Activated CD4-positive, alpha-beta T cell treated with anti-CD3 and anti-CD28 coated beads, Interleukin-2, amount 10 ng/mL, durations not matched to agents 24 days and 14 days (primary cell): ENCODE results near the gene PRKAR1B. TPM values are rescaled to one million over a fixed set of nuclear protein-coding genes. Genes with fewer than 3 reads are reported as not detected.

ENCODE experiments used
- DNase-seq: peaks from one replicate; pipeline ENCODE4 v3.0.0; 2022
- H3K27ac Mint-ChIP-seq: one replicate; pipeline ENCODE4 v1.8.0; 2022; ENCODE audit warnings: mild to moderate bottlenecking, mixed read lengths
- H3K27me3 Mint-ChIP-seq: one replicate; pipeline ENCODE4 v1.8.0; 2022; ENCODE audit warnings: mixed read lengths
- H3K36me3 Mint-ChIP-seq: one replicate; pipeline ENCODE4 v1.8.0; 2022; ENCODE audit warnings: low read depth, mild to moderate bottlenecking, mixed read lengths
- H3K4me1 Mint-ChIP-seq: one replicate; pipeline ENCODE4 v1.8.0; 2021; ENCODE audit warnings: mixed read lengths
- H3K4me3 Mint-ChIP-seq: one replicate; pipeline ENCODE4 v1.8.0; 2022; ENCODE audit warnings: mild to moderate bottlenecking, moderate library complexity, mixed read lengths
- H3K9me3 Mint-ChIP-seq: one replicate; pipeline ENCODE4 v1.8.0; 2021; ENCODE audit warnings: mixed read lengths
- intact Hi-C: fragments of 100-400 bp; cut with micrococcal nuclease; formaldehyde crosslinking; loops from one replicate; pipeline ENCODE4 v1.15.1; 2023
- total RNA-seq: library from RNA; stranded (reverse); gene quantifications from 2 replicates; pipeline ENCODE4 v1.2.3, GENCODE V29; 2022

PRKAR1B gene
- total RNA-seq, 1 donor from 2014 or later: 47.0 TPM

DNA sequence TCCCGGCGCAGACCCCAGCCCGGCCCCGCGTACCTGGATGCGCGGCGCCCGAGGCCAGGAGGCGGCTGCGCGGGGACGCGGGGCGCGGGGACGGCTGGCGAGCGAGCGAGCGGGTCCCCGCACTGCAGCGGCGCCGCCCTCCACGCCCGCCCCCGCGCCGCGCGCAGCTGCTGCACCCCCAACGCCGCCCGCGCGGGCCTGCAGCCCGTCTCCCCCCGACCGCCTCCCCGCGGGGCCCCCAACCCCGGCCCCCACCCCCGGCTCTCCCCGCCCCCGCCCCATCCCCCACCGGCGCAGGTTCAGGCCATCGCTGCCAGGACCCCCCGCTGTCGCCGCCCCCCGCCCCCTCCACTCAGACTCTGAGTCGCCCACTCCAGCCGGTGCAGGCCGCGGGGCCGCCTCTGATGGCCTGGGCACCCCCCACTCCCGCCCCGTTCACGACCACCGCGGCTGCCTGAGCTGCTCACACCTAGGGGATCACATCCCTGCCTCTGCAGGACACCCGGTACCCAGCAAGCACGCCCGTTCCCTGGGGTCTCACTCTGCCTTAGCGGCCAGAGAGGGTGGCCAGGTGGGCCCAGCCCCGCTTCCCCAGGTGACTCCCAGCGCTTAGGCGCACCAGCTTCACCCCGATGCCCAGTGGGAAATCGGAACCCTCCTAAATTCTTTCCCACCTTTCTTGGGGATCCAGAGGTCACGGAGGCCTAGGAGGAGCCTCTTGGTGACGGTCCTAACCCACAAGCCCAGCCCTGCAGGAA is 14.5 kb downstream of the PRKAR1B start:
- Mint-ChIP-seq H3K4me1 (peaks cover 4% of the 10 kb centered on the region), H3K27ac (no peak overlapping the region), H3K9me3 (no peaks in the 10 kb centered on the region), H3K27me3 (peaks cover 8% of the 10 kb centered on the region), H3K36me3 (peaks cover 15% of the 10 kb centered on the region), H3K4me3 (peak overlapping the region; percentile 51)
- intact Hi-C loops: no loop called here
- DNase-seq: no peak

DNA sequence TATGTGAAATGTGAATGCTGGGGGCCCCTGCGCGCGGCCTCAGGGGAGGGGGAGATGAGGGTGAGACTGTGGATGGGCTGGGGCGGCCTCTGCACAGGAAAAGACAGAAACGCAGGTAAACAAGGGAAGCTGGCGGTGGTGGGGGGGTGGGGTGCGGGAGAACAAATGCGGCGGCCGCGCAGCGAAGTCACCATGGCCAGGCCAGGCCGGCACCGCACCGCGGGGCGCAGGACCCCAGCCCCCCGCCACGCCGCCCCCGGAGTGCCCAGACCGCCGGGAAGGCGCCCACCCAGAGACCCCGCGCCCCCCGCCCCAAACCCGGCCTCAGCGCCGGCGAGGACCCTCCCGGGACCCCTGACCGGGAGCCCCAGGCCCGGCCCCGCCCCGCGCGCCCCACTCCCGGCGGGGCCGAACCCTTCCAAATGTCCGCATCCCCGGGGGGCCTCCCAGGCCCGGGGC is 15.1 kb downstream of the PRKAR1B start:
- intact Hi-C loops: no loop called here
- DNase-seq: no peak
- Mint-ChIP-seq H3K4me3 (no peak overlapping the region), H3K36me3 (peaks cover 19% of the 10 kb centered on the region), H3K9me3 (no peaks in the 10 kb centered on the region), H3K27me3 (peaks cover 8% of the 10 kb centered on the region), H3K27ac (no peak overlapping the region), H3K4me1 (peaks cover 4% of the 10 kb centered on the region)

DNA sequence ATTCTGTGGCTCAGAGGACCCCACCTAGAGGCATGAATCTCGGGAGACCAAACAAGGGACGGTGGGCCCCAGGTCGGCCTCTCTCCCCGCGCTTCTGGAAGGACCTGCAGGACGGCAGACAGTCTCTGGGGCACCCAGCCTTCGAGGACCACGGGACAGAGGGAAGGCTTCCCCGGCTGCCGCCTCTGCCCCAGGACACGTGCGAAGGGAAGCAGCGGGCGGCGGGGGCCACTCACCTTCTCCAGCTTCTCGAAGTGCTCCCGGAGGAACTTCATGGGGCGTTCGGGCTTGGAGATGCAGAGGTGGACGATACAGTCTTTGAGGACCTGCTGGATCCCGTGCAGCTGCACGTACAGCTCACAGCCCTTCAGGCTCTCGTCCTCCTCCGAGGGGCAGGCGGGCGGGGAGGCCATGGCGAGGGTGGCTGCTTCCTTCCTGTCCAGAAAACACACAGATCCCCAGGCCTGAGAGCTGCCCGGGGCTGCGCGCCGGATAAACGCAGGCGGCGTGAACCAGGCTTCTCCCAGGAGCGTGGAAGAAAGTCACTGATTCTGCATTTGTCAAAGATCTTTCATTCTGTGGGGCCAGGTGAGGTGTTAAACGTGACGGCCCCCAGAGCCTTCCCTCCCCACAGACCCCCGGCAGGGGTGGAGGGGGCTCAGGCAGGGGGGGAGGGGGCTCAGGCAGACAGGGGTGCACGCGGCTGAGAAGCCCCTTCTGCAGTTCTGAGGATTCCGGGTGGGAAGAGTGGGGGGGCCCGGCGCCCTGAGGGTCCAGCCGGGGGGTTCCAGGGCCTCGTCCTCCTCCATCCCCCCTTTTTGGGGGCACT is 15.8 kb downstream of the PRKAR1B start:
- peaks cover 8% of the 10 kb centered on the region for H3K27me3 Mint-ChIP-seq
- no peaks in the 10 kb centered on the region for H3K9me3 Mint-ChIP-seq
- intact Hi-C loops: no loop called here
- no peak overlapping the region for H3K27ac Mint-ChIP-seq
- DNase-seq: no peak
- H3K4me3 Mint-ChIP-seq: peak overlapping the region; percentile 43
- H3K36me3 Mint-ChIP-seq: peaks cover 19% of the 10 kb centered on the region
- peaks cover 4% of the 10 kb centered on the region for H3K4me1 Mint-ChIP-seq

DNA sequence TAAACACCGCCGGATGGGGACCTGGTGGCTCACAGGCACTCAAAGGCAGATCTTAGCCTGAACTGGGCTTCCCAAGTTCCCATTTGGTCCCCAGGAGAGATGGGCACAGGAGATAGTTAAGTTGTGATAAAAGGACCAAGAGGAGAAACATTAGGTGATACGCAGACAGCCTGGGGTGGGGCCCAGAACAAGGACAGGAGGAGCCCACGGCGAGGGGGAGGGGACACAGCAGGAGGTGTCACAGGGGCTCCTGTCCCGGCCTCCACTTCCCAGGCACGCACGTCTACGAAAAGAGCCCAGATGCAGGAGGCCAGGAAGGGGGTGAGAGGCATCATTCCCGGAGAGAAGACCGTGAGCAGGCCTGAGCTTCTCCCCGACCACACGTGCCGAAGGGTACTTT is 16.9 kb downstream of the PRKAR1B start:
- Mint-ChIP-seq H3K4me1 (peaks cover 4% of the 10 kb centered on the region), H3K27ac (no peak overlapping the region), H3K27me3 (peaks cover 8% of the 10 kb centered on the region), H3K9me3 (no peaks in the 10 kb centered on the region), H3K36me3 (peaks cover 19% of the 10 kb centered on the region), H3K4me3 (peak overlapping the region; percentile 18)
- DNase-seq: no peak
- intact Hi-C loops: no loop called here

DNA sequence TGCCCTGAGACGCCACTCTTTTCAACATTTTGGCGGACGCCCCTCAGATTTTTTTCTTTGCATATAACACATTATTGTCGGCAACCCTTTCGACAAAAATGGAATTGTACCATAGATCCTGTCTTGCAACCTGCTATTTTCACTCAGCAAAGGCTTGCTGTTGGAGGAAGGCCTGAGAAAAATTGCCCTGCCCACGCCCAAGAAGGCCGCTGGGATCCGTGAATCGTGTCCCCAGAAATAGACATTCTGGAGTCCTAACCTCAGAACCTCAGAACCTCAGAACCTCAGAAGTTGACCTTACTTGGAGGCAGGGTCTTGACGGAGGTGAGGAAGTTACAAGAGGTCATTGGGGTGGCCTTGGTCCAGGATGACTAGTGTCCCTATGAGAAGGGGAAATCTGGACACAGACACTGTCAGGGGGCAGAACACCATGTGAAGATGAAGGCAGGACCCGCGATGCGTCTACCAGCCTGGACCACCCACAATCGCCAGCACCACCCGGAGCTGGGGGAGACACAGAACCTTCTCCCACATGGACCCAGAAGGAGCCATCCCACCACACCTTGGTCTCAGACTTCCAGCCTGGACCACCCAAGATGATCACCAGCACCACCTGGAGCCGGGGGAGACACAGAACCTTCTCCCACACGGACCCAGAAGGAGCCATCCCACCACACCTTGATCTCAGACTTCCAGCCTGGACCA is 19.6 kb downstream of the PRKAR1B start:
- no peaks in the 10 kb centered on the region for H3K4me1 Mint-ChIP-seq

DNA sequence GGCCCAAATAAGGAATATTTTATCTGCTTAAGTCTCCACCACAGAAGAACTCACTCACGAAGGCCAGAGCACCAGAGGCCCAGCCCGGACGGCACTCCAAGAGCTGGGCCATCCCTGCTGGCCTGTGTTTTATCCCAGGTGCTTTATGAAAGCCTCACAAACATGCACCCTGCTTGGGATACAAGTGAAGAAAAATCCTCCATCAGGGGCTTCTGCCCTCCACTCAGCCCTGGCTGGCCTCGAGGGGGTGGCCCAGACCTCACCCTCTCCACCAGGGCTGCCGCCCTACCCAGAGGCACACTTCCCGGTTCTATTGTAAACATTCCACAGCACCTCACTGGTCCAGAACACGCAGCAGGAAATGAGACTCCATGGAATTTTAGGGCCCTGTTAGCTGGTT is 20.4 kb downstream of the PRKAR1B start:
- Mint-ChIP-seq H3K36me3 (peaks cover 26% of the 10 kb centered on the region), H3K27me3 (no peaks in the 10 kb centered on the region), H3K27ac (no peak overlapping the region), H3K9me3 (peaks cover 7% of the 10 kb centered on the region), H3K4me1 (no peaks in the 10 kb centered on the region), H3K4me3 (no peak overlapping the region)
- DNase-seq: no peak
- intact Hi-C loops: no loop called here

More for the DNA sequence above, 19.6 kb downstream of the PRKAR1B start:
- no peaks in the 10 kb centered on the region for H3K27me3 Mint-ChIP-seq
- H3K9me3 Mint-ChIP-seq: peaks cover 3% of the 10 kb centered on the region
- H3K4me3 Mint-ChIP-seq: no peak overlapping the region
- peaks cover 21% of the 10 kb centered on the region for H3K36me3 Mint-ChIP-seq
- no peak for DNase-seq
- intact Hi-C loops: no loop called here
- H3K27ac Mint-ChIP-seq: no peak overlapping the region

DNA sequence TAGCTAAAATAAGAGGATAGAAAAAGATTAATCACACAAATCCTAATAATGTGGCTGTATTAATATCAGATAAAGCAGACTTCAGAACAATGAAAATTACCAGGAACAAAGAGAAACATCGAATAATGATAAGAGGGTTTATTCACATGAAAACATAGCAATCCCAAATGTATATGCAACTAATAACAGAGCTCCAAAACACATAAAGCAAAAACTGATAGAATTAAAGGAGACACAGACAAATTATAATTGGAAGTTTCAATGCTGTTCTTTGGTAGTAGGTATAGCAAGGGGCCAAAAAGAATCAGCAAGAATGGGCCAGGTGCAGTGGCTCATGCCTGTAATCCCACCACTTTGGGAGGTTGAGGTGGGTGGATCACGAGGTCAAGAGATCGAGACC is 24.0 kb downstream of the PRKAR1B start:
- no peak overlapping the region for H3K27ac Mint-ChIP-seq
- H3K4me1 Mint-ChIP-seq: no peaks in the 10 kb centered on the region
- H3K36me3 Mint-ChIP-seq: peaks cover 23% of the 10 kb centered on the region
- H3K9me3 Mint-ChIP-seq: peaks cover 12% of the 10 kb centered on the region
- intact Hi-C loops: no loop called here
- H3K4me3 Mint-ChIP-seq: no peak overlapping the region
- no peak for DNase-seq
- no peaks in the 10 kb centered on the region for H3K27me3 Mint-ChIP-seq

DNA sequence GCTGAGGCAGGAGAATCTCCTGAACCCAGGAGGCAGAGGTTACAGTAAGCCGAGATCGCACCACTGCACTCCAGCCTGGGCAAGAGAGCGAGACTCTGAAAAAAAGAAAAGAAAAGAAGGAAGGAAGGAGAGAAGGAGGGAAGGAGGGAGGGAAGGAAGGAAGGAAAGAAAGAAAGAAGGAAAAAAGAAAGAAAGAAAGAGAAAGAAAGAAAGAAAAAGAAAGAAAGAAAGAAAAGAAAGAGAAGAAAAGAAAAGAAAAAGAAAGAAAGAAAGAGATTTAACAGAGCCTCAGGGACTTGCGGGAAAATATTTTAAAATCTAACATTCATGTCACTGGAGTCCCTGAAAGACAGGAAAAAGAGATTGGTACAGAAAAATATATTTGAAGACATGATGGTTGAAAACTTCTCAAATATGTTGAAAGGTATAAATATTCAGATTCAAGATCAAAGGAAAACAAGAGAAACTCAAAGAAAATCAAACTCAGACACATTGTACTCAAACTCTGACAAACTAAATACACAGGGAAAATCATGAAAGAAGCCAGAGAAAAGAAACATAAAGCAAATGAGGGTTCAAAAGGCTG is 25.9 kb downstream of the PRKAR1B start:
- H3K9me3 Mint-ChIP-seq: peaks cover 12% of the 10 kb centered on the region
- no peak overlapping the region for H3K27ac Mint-ChIP-seq
- DNase-seq: no peak
- no peaks in the 10 kb centered on the region for H3K27me3 Mint-ChIP-seq
- intact Hi-C loops: no loop called here
- no peaks in the 10 kb centered on the region for H3K4me1 Mint-ChIP-seq
- no peak overlapping the region for H3K4me3 Mint-ChIP-seq
- H3K36me3 Mint-ChIP-seq: peaks cover 20% of the 10 kb centered on the region

DNA sequence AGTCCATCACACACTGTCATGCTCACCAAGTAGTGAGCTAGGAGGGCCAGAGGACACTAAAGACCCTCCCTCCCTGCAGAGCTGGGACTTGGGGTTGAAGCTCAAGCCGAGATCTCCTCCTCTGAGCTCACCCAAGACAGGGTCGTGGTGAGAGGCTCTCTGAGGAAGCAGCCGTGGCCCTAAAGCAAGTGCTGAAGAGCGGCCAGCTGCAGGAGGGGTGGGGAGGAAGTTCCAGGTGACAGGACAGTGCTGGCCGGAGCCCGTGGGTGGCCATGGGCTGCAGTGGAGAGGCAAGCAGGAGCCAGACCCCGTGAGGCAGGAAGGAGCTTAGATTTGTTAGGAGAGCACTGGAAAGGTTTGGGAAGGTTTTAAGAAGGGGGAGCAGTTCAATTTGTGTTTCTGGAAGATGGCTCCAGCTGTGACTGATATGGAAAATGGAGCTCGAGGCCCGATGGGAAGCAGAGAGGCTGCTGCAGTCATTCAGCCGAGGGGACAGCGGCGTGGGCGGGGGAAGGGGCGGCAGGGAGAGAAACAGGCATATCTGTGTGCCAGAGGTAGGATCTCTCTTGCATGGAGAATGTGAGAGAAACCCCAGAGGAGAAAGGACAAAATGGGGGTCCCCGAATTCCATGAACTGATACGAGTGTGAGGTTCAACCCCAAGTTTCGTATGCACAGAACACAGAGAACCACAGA is 27.5 kb downstream of the PRKAR1B start:
- peaks cover 12% of the 10 kb centered on the region for H3K9me3 Mint-ChIP-seq
- H3K36me3 Mint-ChIP-seq: peaks cover 20% of the 10 kb centered on the region
- H3K4me3 Mint-ChIP-seq: no peak overlapping the region
- no peak overlapping the region for H3K27ac Mint-ChIP-seq
- intact Hi-C loops: no loop called here
- no peaks in the 10 kb centered on the region for H3K27me3 Mint-ChIP-seq
- H3K4me1 Mint-ChIP-seq: no peaks in the 10 kb centered on the region
- no peak for DNase-seq

DNA sequence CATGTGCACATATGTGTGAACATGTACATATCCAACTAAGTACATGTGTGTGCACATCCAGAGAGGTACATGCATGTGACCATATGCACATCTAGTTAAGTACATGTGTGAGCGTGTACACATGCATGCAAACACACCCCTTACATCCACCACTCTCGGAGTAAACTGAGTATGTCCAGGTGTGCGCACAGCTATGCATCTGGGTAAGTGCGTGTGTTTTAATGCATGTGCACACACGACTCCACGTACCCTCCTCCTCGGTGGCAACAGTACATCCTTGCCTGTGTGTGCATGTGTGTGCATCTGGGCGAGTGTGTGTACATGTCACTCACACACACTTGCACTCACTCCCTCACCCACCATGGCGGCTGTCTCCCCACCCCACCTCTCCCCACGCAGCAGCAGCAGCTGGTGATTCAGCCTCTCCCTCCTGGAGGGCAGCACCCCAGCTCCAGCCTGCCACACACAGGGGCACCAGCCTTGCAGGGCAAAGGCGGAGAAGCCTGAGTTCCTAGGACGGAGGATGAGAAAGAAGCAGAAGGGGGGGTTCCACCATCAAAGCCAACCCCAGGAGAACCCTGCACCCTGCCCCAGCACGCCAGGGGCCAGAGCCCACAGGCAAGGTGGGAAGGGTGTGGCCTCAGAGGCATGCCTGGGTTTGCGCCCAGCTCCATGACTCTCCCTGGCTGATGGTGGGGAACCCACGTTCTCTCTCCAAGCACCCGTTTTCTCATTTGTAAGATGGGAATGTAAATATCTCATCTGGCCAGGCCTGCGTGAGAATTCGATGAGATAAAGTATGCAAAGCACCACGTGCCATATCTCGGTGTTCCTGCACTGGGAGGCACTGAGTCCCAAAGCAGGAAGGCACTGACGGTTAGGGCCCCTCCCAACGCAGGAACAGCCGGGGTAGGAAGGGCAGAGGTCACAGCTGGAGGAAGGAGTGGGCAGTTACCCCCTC is 28.3 kb downstream of the PRKAR1B start:
- DNase-seq: no peak
- peaks cover 12% of the 10 kb centered on the region for H3K9me3 Mint-ChIP-seq
- H3K4me3 Mint-ChIP-seq: no peak overlapping the region
- H3K36me3 Mint-ChIP-seq: peaks cover 18% of the 10 kb centered on the region
- intact Hi-C loops: no loop called here
- H3K27ac Mint-ChIP-seq: no peak overlapping the region
- no peaks in the 10 kb centered on the region for H3K27me3 Mint-ChIP-seq
- no peaks in the 10 kb centered on the region for H3K4me1 Mint-ChIP-seq

DNA sequence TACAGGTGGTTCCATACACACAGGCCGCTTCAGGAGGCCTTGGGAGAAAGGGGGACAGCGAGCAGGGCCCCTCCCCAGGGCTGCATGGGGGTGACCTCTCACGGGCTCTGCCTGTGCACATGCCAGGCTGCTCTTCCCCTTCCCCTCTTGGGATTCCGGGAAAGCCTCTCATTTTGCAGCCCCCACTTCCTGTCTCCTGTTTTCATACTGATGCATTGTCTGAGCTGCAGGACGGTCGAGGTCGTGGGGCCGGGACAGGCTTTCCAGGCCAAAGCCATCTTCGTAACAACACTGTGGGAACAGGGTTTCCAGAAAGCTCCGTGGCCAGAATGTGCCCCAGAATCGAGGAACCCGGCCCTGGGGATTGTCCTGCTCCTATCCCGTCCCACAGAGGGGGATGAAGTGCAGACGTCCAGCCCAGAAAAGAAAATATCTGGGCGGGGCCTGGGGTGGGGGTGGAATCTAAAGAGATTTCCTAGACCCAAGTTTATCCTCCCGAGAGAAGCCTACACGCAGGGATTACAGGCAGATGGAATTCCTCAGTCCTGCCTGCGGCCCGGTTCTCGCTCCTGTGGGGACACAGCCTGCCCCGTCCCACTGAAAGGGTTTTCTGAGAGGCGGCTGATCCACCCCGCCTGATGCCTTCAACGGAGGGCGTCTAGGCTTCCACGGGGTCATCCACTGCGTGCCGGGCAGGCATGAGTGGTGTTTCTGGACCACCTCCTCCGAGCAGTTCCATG is 30.1 kb downstream of the PRKAR1B start:
- intact Hi-C loops: no loop called here
- Mint-ChIP-seq H3K4me3 (no peak overlapping the region), H3K36me3 (peaks cover 16% of the 10 kb centered on the region), H3K9me3 (peaks cover 8% of the 10 kb centered on the region), H3K27me3 (no peaks in the 10 kb centered on the region), H3K27ac (no peak overlapping the region), H3K4me1 (no peaks in the 10 kb centered on the region)
- no peak for DNase-seq

DNA sequence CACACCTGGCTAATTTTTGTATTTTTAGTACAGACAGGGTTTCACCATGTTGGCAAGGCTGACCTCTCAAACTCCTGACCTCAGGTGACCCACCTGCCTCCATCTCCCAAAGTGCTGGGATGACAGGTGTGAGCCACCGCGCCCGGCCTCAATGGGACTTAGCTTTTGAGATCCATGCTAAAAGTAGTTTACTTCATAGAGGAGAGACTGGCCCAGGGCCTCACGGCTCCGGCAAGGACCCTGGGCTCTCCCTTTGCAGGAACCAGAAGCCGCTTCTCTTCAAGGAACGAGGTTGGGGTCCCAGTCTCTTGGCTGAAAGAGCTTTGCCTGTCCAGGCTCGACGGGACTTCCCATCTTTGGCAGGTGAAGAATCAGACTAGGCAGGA is 30.7 kb downstream of the PRKAR1B start:
- no peak for DNase-seq
- peaks cover 5% of the 10 kb centered on the region for H3K9me3 Mint-ChIP-seq
- H3K4me1 Mint-ChIP-seq: no peaks in the 10 kb centered on the region
- H3K27ac Mint-ChIP-seq: no peak overlapping the region
- H3K36me3 Mint-ChIP-seq: peaks cover 17% of the 10 kb centered on the region
- H3K27me3 Mint-ChIP-seq: no peaks in the 10 kb centered on the region
- H3K4me3 Mint-ChIP-seq: no peak overlapping the region
- intact Hi-C loops: no loop called here
